ENCODE data around the gene DEFB124.
"Not testable (repeated sequence)": the region's sequence is repeated elsewhere in the genome, so short reads cannot be mapped to it uniquely, and the experiment has no call there.

Gene DEFB124

GRCh38 chr20:31474758-31475427, at the start of gene DEFB124, which contains the start of gene REM1:
TSS of gene DEFB124 (minus strand) at chr20:31475127. CDS start at chr20:31473013, 2,114 bp downstream.
TSS of gene REM1 (plus strand) at chr20:31475288. CDS start at chr20:31476446, 1,158 bp downstream.
- Histone ChIP-seq H3K79me2 (ENCODE audit: insufficient read depth, low read length) (no peaks in the 10 kb centered on the region), H3K4me2 (ENCODE audit: low read length) (peak within 1 kb of the TSS; percentile 32; the same call in 1 of the 2 replicates), H3K27me3 (ENCODE audit: insufficient read depth, low read length) (no peaks in the 10 kb centered on the region), H2AFZ (ENCODE audit: low read length) (no peak within 1 kb of the TSS), H3K4me1 (ENCODE audit: insufficient read depth, low read length, severe bottlenecking) (peaks cover 10% of the 10 kb centered on the region), H3K27ac (ENCODE audit: low read depth, low read length, poor library complexity, severe bottlenecking) (no peak within 1 kb of the TSS), H3K4me3 (ENCODE audit: low read depth, low read length, poor library complexity, severe bottlenecking) (no peak within 1 kb of the TSS), H3K9me3 (ENCODE audit: low read length) (no peaks in the 10 kb centered on the region), H3K36me3 (ENCODE audit: insufficient read depth, low read length) (no peaks in the 10 kb centered on the region), H3K9ac (ENCODE audit: low read length) (no peak within 1 kb of the TSS), H4K20me1 (ENCODE audit: insufficient read depth, low read length) (no peaks in the 10 kb centered on the region), H3K9me2 (ENCODE audit: low read depth, low read length) (no peaks in the 10 kb centered on the region), H3F3A (ENCODE audit: insufficient read depth, low read length) (no peaks in the 10 kb centered on the region)
- TF ChIP-seq CTCF (IDR thresholded peaks at IDR 0.05; ENCODE audit: low read length) (no peak), EZH2 (IDR thresholded peaks at IDR 0.05; ENCODE audit: borderline replicate concordance, low read length) (no peak)

GRCh38 chr20:31523361-31524283, 48.7 kb upstream of the DEFB124 start:
- H4K20me1 ChIP-seq (ENCODE audit: insufficient read depth, low read length) = no peaks in the 10 kb centered on the region
- peaks cover 54% of the 10 kb centered on the region for H3K36me3 ChIP-seq (ENCODE audit: insufficient read depth, low read length)
- H2AFZ ChIP-seq (ENCODE audit: low read length) = no peak overlapping the region
- H3F3A ChIP-seq (ENCODE audit: insufficient read depth, low read length) = no peaks in the 10 kb centered on the region
- no peak overlapping the region for H3K9ac ChIP-seq (ENCODE audit: low read length)
- no peak overlapping the region for H3K27ac ChIP-seq (ENCODE audit: low read depth, low read length, poor library complexity, severe bottlenecking)
- H3K27me3 ChIP-seq (ENCODE audit: insufficient read depth, low read length) = no peaks in the 10 kb centered on the region
- no peaks in the 10 kb centered on the region for H3K9me2 ChIP-seq (ENCODE audit: low read depth, low read length)
- no peak overlapping the region for H3K4me3 ChIP-seq (ENCODE audit: low read depth, low read length, poor library complexity, severe bottlenecking)
- H3K9me3 ChIP-seq (ENCODE audit: low read length) = no peaks in the 10 kb centered on the region
- TF ChIP-seq EZH2 (IDR thresholded peaks at IDR 0.05; ENCODE audit: borderline replicate concordance, low read length) = no peak
- TF ChIP-seq CTCF (IDR thresholded peaks at IDR 0.05; ENCODE audit: low read length) = no peak
- no peaks in the 10 kb centered on the region for H3K4me1 ChIP-seq (ENCODE audit: insufficient read depth, low read length, severe bottlenecking)
- 0 out of 2 replicates have a peak, but pooled peaks cover 3% of the 10 kb centered on the region for H3K79me2 ChIP-seq (ENCODE audit: insufficient read depth, low read length)
- H3K4me2 ChIP-seq (ENCODE audit: low read length) = no peak overlapping the region

DNA sequence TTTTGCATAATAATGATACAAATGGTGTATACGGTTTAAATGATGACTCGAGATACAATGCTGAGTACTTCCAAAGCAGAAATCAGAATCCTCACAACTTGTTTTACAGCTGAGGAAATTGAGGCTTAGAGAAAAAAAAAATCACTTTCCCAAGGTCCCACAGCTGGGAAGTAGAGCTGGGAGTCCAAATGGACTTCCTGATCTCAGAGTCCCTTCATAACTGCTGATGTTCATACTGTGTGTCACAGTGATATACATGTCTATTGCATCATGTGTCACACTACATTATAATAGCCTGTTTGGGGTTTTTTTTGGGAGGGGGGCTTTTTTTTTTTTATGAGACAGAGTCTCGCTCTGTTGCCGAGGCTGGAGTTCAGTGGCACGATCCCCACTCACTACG, 47.8 kb upstream of the DEFB124 start:
- Histone ChIP-seq H3K4me3 (ENCODE audit: low read depth, low read length, poor library complexity, severe bottlenecking) (no peak overlapping the region), H3K27me3 (ENCODE audit: insufficient read depth, low read length) (no peaks in the 10 kb centered on the region), H3K9me2 (ENCODE audit: low read depth, low read length) (no peaks in the 10 kb centered on the region), H3K9me3 (ENCODE audit: low read length) (no peaks in the 10 kb centered on the region), H3K4me1 (ENCODE audit: insufficient read depth, low read length, severe bottlenecking) (no peaks in the 10 kb centered on the region), H4K20me1 (ENCODE audit: insufficient read depth, low read length) (no peaks in the 10 kb centered on the region), H3K9ac (ENCODE audit: low read length) (no peak overlapping the region), H3F3A (ENCODE audit: insufficient read depth, low read length) (no peaks in the 10 kb centered on the region), H3K36me3 (ENCODE audit: insufficient read depth, low read length) (peaks cover 46% of the 10 kb centered on the region), H3K27ac (ENCODE audit: low read depth, low read length, poor library complexity, severe bottlenecking) (no peak overlapping the region), H2AFZ (ENCODE audit: low read length) (no peak overlapping the region), H3K4me2 (ENCODE audit: low read length) (no peak overlapping the region), H3K79me2 (ENCODE audit: insufficient read depth, low read length) (0 out of 2 replicates have a peak, but pooled peaks cover 3% of the 10 kb centered on the region)
- TF ChIP-seq CTCF (IDR thresholded peaks at IDR 0.05; ENCODE audit: low read length) (no peak), EZH2 (IDR thresholded peaks at IDR 0.05; ENCODE audit: borderline replicate concordance, low read length) (no peak)

DNA sequence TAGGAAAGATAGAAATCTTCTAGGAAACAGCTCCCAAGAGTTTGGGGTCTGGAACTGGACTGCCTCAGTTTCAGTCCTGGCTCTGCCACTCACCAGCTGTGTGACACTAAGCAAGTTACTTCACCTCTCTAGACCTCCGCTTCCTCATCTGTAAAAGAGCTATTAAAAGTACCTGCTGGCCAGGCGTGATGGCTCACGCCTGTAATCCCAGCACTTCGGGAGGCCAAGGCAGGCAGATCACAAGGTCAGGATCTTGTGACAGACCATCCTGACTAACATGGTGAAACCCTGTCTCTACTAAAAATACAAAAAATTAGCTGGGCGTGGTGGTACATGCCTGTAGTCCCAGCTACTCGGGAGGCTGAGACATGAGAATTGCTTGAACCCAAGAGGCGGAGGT, 46.3 kb upstream of the DEFB124 start:
- H3K27ac ChIP-seq (ENCODE audit: low read depth, low read length, poor library complexity, severe bottlenecking); H3K4me3 ChIP-seq (ENCODE audit: low read depth, low read length, poor library complexity, severe bottlenecking); H3K27me3 ChIP-seq (ENCODE audit: insufficient read depth, low read length); H3K9me3 ChIP-seq (ENCODE audit: low read length); H3F3A ChIP-seq (ENCODE audit: insufficient read depth, low read length); H3K9ac ChIP-seq (ENCODE audit: low read length); H3K9me2 ChIP-seq (ENCODE audit: low read depth, low read length); H2AFZ ChIP-seq (ENCODE audit: low read length); H4K20me1 ChIP-seq (ENCODE audit: insufficient read depth, low read length); H3K4me2 ChIP-seq (ENCODE audit: low read length): not testable (repeated sequence)
- H3K79me2 ChIP-seq (ENCODE audit: insufficient read depth, low read length) = peaks cover 11% of the 10 kb centered on the region
- peaks cover 45% of the 10 kb centered on the region; the same call in 1 of the 2 replicates for H3K36me3 ChIP-seq (ENCODE audit: insufficient read depth, low read length)
- H3K4me1 ChIP-seq (ENCODE audit: insufficient read depth, low read length, severe bottlenecking) = peaks cover 11% of the 10 kb centered on the region

All from OCI-LY1 (cell line).